Right lobe of liver (tissue), 6 donors: Measurements from ENCODE around the gene PSMG4. TPM values are rescaled to one million over a fixed set of nuclear protein-coding genes. Genes with fewer than 3 reads are reported as not detected.

ENCODE experiments used
- ATAC-seq, 4 donors: fragments of 200-7000 bp; cut with Tn5 transposase; one replicate each; pipeline ENCODE4 v1.9.1; 2020; ENCODE audit warnings: mild to moderate bottlenecking in 4 of 4, moderate library complexity in 4 of 4
- DNase-seq, 3 donors: peaks; one replicate each; pipeline ENCODE4 v3.0.0-alpha.2; 2020
- H3K27ac ChIP-seq, 3 donors: fragments of 200-600 bp; one replicate each; pipeline ENCODE4 v1.8.0; 2022
- H3K27me3 ChIP-seq, 2 donors: fragments of 200-600 bp; one replicate each; pipeline ENCODE4 v1.8.0; 2022
- H3K36me3 ChIP-seq, 4 donors: fragments of 200-600 bp; sonication (generic) in 1 of 4; one replicate each; pipeline versions ENCODE4 v1.5.1 to v1.8.0; 2017 to 2022; ENCODE audit warnings: control low read depth in 1 of 4
- H3K4me1 ChIP-seq, 4 donors: fragments of 200-600 bp; sonication (generic) in 1 of 4; one replicate each; pipeline versions ENCODE4 v1.5.1 to v1.8.0; 2017 to 2022; ENCODE audit warnings: control low read depth in 1 of 4
- H3K4me3 ChIP-seq, 3 donors: fragments of 200-600 bp; one replicate each; pipeline ENCODE4 v1.8.0; 2022
- H3K9me3 ChIP-seq, 4 donors: fragments of 200-600 bp; sonication (generic) in 1 of 4; one replicate each; pipeline versions ENCODE4 v1.5.1 to v1.8.0; 2017 to 2022; ENCODE audit warnings: control low read depth in 1 of 4
- POLR2A ChIP-seq: fragments of 450-650 bp; IDR thresholded peaks from one replicate; pipeline ENCODE4 v1.6.1; 2017; ENCODE audit warnings: antibody characterized with exemption, mild to moderate bottlenecking
- WGBS: methylation state at CpG from one replicate; pipeline ENCODE4 v1.1.6; 2018; ENCODE audit warnings: low coverage, low lambda C conversion rate; ENCODE audit not compliant: insufficient coverage; ENCODE audit errors: missing lambda C conversion rate; 5-methylcytosine and 5-hydroxymethylcytosine counted together
- intact Hi-C, 2 donors: fragments of 100-400 bp; cut with DNase I; formaldehyde crosslinking; loops; one replicate each; pipeline versions ENCODE4 v1.11.2 to v1.14.1; 2022
- total RNA-seq, 6 experiments: library from RNA; depleted of rRNA in 2 of 6; stranded (reverse); fragments of >200 nt in 2 of 6; fragmentation: NEBNext Ultra II Directional in 3 of 6; extraction: Animal tissue kit (Norgen Biotek cat#: 25700) in 3 of 6; gene quantifications; one replicate each; pipeline versions ENCODE4 v1.1.0 to v1.2.4, GENCODE V29; 2016 to 2023
- TF ChIP-seq, protein P1 (sequence below), 4 donors: fragments of 200-600 bp in 3 of 4; fragments of 450-650 bp in 1 of 4; IDR thresholded peaks; one replicate each; pipeline versions ENCODE4 v1.5.1 to v1.8.0; 2016 to 2022; ENCODE audit warnings: antibody characterized with exemption in 4 of 4, mild to moderate bottlenecking in 2 of 4
- donor health status: DM: no; HTN: yes; CAD: no.
- donor health status: DM: no; HTN: no; CAD: no.
- donor health status: DM: no; HTN: no; CAD: no.
- donor health status: DM: no; HTN: yes; CAD: no.
- donor health status: DM: no; HTN: yes; CAD: no.

The PSMG4 gene
- total RNA-seq, 6 experiments from 2014 or later: 9.4 to 15.4 (median 11.0) TPM

DNA sequence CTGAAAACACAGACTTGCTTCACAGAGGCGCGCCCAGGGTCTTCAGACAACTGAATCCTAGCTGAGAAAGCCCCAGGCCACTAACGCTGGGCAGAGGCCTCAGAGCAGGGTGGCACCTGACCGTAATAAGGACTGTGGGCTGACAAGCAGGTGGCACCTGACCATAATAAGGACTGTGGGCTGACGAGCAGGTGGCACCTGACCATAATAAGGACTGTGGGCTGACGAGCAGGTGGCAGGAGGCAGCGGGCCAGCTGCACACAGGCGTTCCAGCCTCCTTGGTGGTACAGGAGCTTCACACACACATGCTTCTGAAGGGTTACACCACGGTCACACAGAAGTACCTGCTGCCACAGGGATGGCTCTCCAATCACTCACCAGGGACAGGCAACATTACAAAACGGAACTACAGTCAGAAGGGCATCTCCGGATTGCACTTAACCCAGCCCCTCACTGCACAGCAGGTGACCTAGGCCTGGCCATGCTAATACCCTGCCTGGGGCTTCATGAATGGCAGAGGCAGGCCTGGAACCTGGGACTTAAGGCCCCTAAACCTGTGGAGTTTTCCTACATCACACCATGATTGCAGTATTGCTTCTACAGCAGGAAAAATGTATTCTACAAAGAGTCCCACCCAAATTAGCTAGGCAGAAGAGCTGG lies 50.8 kb downstream of the PSMG4 start:
- Histone ChIP-seq H3K9me3 (no peaks in the 10 kb centered on the region), H3K27ac (no peak overlapping the region), H3K4me1 (no peaks in the 10 kb centered on the region), H3K36me3 (peaks cover 0 to 4% (median 0%) of the 10 kb centered on the region in 4 donors), H3K4me3 (no peak overlapping the region), H3K27me3 (no peaks in the 10 kb centered on the region)
- ATAC-seq: no peak
- intact Hi-C loops: no loop called here
- peak in 1 of 3 donors; percentile 26 for DNase-seq
- WGBS: 80% methylated on average over 4 of the region's 11 CpGs
- TF ChIP-seq, protein P1, sequence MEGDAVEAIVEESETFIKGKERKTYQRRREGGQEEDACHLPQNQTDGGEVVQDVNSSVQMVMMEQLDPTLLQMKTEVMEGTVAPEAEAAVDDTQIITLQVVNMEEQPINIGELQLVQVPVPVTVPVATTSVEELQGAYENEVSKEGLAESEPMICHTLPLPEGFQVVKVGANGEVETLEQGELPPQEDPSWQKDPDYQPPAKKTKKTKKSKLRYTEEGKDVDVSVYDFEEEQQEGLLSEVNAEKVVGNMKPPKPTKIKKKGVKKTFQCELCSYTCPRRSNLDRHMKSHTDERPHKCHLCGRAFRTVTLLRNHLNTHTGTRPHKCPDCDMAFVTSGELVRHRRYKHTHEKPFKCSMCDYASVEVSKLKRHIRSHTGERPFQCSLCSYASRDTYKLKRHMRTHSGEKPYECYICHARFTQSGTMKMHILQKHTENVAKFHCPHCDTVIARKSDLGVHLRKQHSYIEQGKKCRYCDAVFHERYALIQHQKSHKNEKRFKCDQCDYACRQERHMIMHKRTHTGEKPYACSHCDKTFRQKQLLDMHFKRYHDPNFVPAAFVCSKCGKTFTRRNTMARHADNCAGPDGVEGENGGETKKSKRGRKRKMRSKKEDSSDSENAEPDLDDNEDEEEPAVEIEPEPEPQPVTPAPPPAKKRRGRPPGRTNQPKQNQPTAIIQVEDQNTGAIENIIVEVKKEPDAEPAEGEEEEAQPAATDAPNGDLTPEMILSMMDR (IDR thresholded peaks at IDR 0.05): no peak
- no peak for TF ChIP-seq POLR2A

DNA sequence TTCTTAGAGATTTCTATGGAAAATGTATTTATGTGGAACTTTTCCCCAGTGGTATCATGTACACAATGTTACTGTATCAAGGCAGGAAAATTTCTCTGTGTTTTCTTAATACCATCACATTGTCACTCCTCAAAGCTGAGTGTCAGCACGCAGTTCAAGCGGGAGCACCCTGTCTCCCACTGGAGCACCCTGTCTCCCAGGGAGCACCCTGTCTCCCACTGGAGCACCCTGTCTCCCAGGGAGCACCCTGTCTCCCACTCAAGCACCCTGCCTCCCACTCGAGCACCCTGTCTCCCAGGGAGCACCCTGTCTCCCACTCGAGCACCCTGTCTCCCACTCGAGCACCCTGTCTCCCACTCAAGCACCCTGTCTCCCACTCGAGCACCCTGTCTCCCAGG lies 51.3 kb downstream of the PSMG4 start:
- H3K36me3 ChIP-seq: peaks cover 0 to 4% (median 0%) of the 10 kb centered on the region in 4 donors
- H3K27ac ChIP-seq: no peak overlapping the region
- intact Hi-C loops: no loop called here
- H3K9me3 ChIP-seq: no peaks in the 10 kb centered on the region
- no peak overlapping the region for H3K4me3 ChIP-seq
- DNase-seq (peak in 1 of 3 donors; percentile 28), ATAC-seq (no peak)
- H3K27me3 ChIP-seq: no peaks in the 10 kb centered on the region
- no peak for TF ChIP-seq POLR2A
- TF ChIP-seq, protein P1 (IDR thresholded peaks at IDR 0.05): no peak
- WGBS: no CpG with 5 or more reads among the region's 6 CpGs
- H3K4me1 ChIP-seq: no peaks in the 10 kb centered on the region

DNA sequence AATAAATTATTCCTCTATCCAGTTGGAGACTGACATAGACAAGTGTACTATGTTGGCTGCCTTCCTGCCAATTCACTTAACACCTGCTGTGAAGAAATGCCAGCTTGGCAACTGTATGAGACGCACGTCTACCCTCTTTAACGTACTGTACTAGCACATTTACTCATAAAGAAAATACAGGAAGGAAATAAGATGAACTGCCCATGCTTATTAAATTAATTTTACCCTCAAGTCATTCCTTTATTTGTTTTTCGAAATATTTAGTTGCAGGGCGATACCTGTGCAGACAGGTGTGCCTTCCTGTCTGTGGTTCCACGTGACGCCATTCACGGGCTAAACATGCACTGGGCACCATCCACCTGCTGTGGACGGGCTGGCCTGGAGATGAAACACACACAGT lies 52.0 kb downstream of the PSMG4 start:
- Histone ChIP-seq H3K27ac (no peak overlapping the region), H3K27me3 (no peaks in the 10 kb centered on the region), H3K36me3 (peaks cover 0 to 4% (median 0%) of the 10 kb centered on the region in 4 donors), H3K4me1 (no peaks in the 10 kb centered on the region), H3K4me3 (no peak overlapping the region), H3K9me3 (no peaks in the 10 kb centered on the region)
- TF ChIP-seq POLR2A: no peak
- TF ChIP-seq, protein P1 (IDR thresholded peaks at IDR 0.05): no peak
- DNase-seq (peak in 1 of 3 donors; percentile 31), ATAC-seq (no peak)
- intact Hi-C loops: no loop called here
- 84% methylated on average over 9 of the region's 9 CpGs for WGBS

DNA sequence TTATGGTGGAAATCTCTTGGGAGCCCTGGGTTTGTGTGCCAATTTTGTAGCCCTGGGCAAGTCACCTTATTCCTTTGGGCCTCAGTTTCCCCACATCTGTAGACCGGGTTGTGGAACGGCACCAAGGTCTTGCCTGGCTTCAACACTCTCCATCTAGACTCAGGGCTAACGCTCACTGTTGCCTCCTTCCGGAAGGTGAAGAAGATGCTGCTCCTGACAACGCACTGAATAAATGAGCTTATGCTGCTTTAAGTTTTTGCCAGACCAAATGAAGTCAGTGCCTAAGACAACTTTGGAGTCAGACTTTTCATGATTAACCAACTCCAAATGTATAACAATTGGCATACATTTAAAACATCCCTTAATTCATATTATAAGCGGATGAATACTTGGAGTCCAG lies 53.1 kb downstream of the PSMG4 start:
- no peak for TF ChIP-seq POLR2A
- TF ChIP-seq, protein P1 (IDR thresholded peaks at IDR 0.05): no peak
- ATAC-seq (no peak), DNase-seq (peak in 1 of 3 donors; percentile 19)
- Histone ChIP-seq H3K27me3 (no peaks in the 10 kb centered on the region), H3K4me1 (no peaks in the 10 kb centered on the region), H3K4me3 (no peak overlapping the region), H3K36me3 (peaks cover 0 to 2% (median 0%) of the 10 kb centered on the region in 4 donors), H3K27ac (no peak overlapping the region), H3K9me3 (no peaks in the 10 kb centered on the region)
- 88% methylated on average over 5 of the region's 6 CpGs for WGBS
- intact Hi-C loops: no loop called here
